Omental fat pad (tissue), 4 donors: Measurements from ENCODE around the gene SLC6A11. TPM values are rescaled to one million over a fixed set of nuclear protein-coding genes. Genes with fewer than 3 reads are reported as not detected.

Source experiments
- ATAC-seq: fragments of 150-250 bp; one replicate; pipeline ENCODE4 v1.9.1; 2016; ENCODE audit warnings: mild to moderate bottlenecking, moderate library complexity; ENCODE audit not compliant: low FRiP score
- DNase-seq: peaks from one replicate; pipeline ENCODE4 v3.0.0-alpha.2; 2019; ENCODE audit warnings: low spot score
- CTCF ChIP-seq, 3 donors: fragments of 450-650 bp; IDR thresholded peaks; one replicate each; pipeline ENCODE4 v1.5.1; 2016 to 2017; ENCODE audit warnings: antibody characterized with exemption in 3 of 3, mild to moderate bottlenecking in 3 of 3, moderate library complexity in 2 of 3
- total RNA-seq, 4 donors: library from RNA; depleted of rRNA; stranded (reverse); fragments of >200 nt; gene quantifications; one replicate each; pipeline ENCODE4 v1.1.0, GENCODE V29; 2016

The SLC6A11 gene
- total RNA-seq, 4 donors from 2014 or later, result 0.09 TPM; not detected in 3

- ATAC-seq (no peak), DNase-seq (no peak)
- TF ChIP-seq CTCF (IDR thresholded peaks at IDR 0.05), result no peak
These were observed 20.6 kb downstream of the SLC6A11 start for GRCh38 chr3:10836676-10837075.

- TF ChIP-seq CTCF (IDR thresholded peaks at IDR 0.05), result no peak
- no peak for ATAC-seq
- DNase-seq, result no peak
These were observed 21.8 kb downstream of the SLC6A11 start for GRCh38 chr3:10837849-10838248.

- no peak for TF ChIP-seq CTCF (IDR thresholded peaks at IDR 0.05)
- no peak for DNase-seq
- ATAC-seq, result no peak
These were observed 23.1 kb downstream of the SLC6A11 start for GRCh38 chr3:10839167-10839566.

- no peak for DNase-seq
- no peak for ATAC-seq
- TF ChIP-seq CTCF (IDR thresholded peaks at IDR 0.05), result no peak
These were observed 25.1 kb downstream of the SLC6A11 start for GRCh38 chr3:10841100-10841499.

- no peak for DNase-seq
- no peak for ATAC-seq
- no peak for TF ChIP-seq CTCF (IDR thresholded peaks at IDR 0.05)
These were observed 27.4 kb downstream of the SLC6A11 start for GRCh38 chr3:10843378-10843777.

- ATAC-seq, result no peak
- no peak for DNase-seq
These were observed 29.2 kb downstream of the SLC6A11 start for GRCh38 chr3:10845001-10845761.

More at GRCh38 chr3:10845001-10845761, 29.2 kb downstream of the SLC6A11 start:
- TF ChIP-seq CTCF (IDR thresholded peaks at IDR 0.05), result no peak
